Inflammatory macrophage treated with lipopolysaccharide for 4 hours (primary cell): Measurements from ENCODE around the gene CCND2.

Experiments
- DNase-seq: peaks from one replicate; pipeline ENCODE4 v3.0.0-alpha.2; 2020

Gene CCND2

DNA sequence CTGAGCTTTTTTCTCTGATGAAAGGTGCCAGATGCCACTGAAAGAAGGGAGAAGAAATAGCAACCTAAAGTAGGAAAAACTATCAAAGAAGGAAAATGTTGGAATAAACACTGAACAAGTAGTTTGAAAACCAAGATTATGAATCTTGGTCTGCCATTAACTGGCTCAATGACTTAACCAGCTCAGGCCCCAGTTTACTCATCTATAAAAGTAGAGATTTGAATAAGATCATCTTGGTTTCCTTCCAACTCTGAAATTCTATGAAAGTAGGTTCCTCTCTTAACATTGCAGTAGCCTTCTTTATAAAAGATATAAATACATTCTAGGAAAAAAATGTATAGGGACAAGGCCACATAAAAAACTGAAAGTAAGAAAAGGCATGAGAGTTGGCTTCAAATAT is 16.1 kb upstream of the CCND2 start:
- no peak for DNase-seq

- no peak for DNase-seq
Observed at GRCh38 chr12:4259099-4259498, 14.5 kb upstream of the CCND2 start.

DNA sequence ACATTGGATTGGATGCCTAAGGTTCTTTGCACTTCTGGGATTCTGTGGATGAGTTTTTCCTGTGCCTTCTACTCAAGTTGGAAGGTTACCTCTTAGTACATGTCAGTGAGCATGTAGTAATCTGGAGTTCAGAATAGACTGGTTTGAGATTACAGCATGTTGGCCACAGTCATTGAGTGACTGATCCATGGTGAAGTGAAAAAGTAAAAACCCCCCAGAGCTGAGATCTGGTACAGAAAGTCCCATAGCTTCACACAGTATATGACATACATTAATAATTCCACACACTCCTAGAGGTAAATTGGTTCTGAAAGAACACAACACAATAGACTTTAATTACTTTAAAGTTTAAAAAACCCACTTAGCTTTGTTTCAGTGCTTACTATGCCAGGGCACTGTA is 11.9 kb upstream of the CCND2 start:
- DNase-seq = no peak

- no peak for DNase-seq
Observed at GRCh38 chr12:4265280-4265679, 8.3 kb upstream of the CCND2 start.

- DNase-seq = no peak
Observed at GRCh38 chr12:4266990-4267389, 6.6 kb upstream of the CCND2 start.

- DNase-seq = no peak
Observed at GRCh38 chr12:4267704-4268328, 5.7 kb upstream of the CCND2 start.

GRCh38 chr12:4268329-4269181 is 5.0 kb upstream of the CCND2 start:
- no peak for DNase-seq

DNA sequence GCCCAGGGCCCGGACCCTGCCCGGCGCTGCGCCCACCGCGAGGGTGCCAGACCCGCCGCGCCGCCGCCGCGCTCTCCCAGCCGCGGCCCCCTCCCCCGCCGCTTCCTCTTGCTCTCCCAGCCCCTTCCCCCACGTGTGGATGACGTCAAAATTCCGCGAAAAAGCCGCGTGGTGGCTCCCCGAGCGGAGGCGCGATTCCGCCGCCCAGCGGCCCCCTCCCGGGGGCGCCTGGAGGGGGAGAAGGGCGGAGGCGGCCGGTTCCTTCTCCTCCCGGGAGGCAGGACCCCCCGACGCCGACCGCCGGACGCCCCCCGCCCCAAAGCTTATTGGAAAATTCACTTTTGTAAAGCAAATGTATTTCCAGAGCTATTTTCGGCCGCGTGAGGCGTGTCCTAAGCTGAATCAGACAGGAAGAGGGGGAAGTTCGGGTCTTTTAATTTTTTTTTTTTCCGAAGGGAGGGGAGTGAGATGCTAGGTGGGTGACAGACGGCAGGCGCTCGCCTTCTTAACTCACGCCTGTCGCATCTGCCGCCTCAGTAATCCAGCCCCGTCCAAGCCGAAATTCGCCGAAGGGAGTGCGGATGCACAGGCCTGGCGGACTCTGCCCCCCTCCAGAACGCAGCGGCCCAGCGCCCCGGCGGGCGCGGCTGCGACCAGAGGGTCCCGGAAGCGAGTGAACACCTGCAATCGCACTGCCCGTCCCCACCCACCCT is 4.1 kb upstream of the CCND2 start:
- peak; percentile 79 for DNase-seq

- no peak for DNase-seq
Observed at GRCh38 chr12:4270016-4270830, 3.3 kb upstream of the CCND2 start.

GRCh38 chr12:4270831-4271716 is 2.5 kb upstream of the CCND2 start:
- DNase-seq = peak; percentile 65

DNA sequence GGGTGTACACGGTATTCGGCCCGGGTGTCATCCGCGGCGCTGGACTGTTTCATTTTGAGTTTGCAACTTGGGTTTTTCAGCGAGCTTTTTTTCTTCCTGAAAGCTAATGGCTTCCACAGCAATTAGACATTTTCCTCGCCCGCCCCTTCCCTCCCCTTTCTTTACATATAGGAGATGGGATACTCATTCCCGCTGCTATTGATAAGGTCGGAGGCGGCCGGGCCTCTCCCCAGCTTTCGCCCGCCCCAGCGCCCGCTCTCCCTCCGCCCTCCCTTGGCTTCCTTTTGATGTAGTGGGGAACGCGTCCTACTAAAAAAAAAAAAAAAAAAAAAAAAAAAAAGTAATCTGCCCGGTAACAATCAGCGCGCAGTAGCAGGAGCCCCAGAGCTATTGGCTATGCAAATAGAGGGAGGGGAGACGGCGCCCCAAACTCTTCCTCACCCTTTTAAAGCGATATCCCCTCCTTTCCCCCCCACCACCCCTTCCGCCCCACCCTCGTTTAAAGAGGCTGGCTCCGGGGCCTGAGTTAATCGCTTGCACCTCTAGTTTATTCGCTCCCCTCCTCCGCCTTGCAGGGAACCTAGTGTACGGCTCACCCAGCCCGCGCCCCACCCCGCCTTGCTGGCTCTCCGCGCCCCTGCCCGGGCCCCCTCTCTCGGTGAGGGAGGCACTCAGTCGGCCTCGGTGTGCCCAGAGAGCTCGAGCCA is 1.7 kb upstream of the CCND2 start:
- peak; percentile 57 for DNase-seq

- DNase-seq = no peak
Observed at GRCh38 chr12:4272424-4273272, 914 bp upstream of the CCND2 start.

DNA sequence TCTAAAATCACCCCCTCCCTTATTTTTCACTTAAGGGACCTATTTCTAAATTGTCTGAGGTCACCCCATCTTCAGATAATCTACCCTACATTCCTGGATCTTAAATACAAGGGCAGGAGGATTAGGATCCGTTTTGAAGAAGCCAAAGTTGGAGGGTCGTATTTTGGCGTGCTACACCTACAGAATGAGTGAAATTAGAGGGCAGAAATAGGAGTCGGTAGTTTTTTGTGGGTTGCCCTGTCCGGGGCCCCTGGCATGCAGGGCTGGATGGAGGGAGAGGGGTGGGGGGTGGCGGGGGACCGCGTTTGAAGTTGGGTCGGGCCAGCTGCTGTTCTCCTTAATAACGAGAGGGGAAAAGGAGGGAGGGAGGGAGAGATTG is 300 bp upstream of the CCND2 start:
- DNase-seq = no peak

- no peak for DNase-seq
Observed at GRCh38 chr12:4274396-4275015, 944 bp downstream of the CCND2 start.

DNA sequence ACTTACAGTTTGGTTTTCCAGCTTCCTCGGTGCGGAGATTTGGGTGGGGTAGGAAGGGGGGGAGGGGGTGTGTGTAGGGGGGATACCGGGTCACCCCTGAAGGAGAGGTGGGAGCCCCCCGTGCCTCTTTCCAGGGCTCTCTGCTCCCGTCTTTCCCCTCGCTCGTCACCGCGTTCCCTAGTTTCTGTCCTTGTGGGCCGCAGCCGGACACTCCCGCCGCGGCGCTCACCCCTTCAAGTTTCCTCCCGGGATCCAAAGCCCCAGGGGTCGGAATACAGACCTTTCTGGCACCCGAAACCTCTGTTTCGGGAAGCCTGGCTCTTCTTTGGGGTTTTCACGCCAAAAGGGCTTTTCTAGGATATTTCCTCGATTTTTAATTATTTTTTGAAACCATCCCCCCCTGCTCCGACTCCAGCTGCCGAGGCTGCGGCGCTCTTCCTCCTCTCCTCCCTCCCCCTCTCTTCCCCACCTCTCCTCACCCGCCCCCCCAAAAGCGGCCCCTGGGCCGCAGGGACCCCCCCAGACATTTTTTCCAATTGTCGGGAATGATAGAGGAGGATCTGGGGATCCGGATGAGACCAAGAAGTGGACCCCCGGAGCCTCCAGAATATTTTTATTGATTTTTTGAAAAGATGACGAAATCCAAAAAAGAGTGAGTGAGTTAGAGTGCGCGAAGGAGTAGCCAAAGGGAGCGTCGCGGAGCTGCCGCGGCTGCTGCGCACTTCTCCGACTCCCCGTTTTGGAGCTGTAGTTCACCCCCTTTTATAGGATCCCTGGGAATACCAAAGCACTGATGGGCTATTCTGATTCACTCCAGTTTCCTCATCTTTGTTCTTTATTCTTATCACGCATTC is 1.7 kb downstream of the CCND2 start:
- DNase-seq = no peak

DNA sequence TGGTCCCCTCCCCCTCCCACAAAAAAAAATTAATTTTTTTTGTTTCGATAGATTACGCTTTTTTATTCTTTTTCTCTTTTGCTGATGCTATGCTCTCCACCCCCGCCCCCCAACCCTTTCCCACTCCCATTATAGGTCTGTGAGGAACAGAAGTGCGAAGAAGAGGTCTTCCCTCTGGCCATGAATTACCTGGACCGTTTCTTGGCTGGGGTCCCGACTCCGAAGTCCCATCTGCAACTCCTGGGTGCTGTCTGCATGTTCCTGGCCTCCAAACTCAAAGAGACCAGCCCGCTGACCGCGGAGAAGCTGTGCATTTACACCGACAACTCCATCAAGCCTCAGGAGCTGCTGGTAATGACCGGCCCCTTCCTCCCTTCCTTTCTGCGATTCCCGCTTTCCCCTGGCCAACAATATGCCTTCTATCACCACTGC is 2.3 kb downstream of the CCND2 start:
- no peak for DNase-seq

- DNase-seq = peak; percentile 79
Observed at GRCh38 chr12:4276524-4277204, 3.1 kb downstream of the CCND2 start.

- no peak for DNase-seq
Observed at GRCh38 chr12:4277205-4277543, 3.6 kb downstream of the CCND2 start.
